Thymus (tissue), 11 donors: ENCODE data around the gene CACNA2D3. TPM values are rescaled to one million over a fixed set of nuclear protein-coding genes. Genes with fewer than 3 reads are reported as not detected.
A peak's percentile ranks its signal among the peaks of the same experiment; 100 is the strongest.

Source experiments
- DNase-seq, 9 donors: peaks; one replicate each; pipeline ENCODE4 v3.0.0-alpha.2; 2013; ENCODE audit warnings: low spot score in 9 of 9, low read depth in 6 of 9, missing footprints in 1 of 9
- H3K27ac ChIP-seq, 2 donors: one replicate each; pipeline ENCODE4 v1.5.1; 2013; ENCODE audit warnings: control low read depth in 1 of 2, low read depth in 1 of 2, low read length in 1 of 2, mild to moderate bottlenecking in 1 of 2, moderate library complexity in 1 of 2
- H3K27me3 ChIP-seq, 2 donors: one replicate each; pipeline ENCODE4 v1.5.1; 2013; ENCODE audit warnings: low read length in 1 of 2; ENCODE audit not compliant: control insufficient read depth in 2 of 2, insufficient read depth in 1 of 2
- H3K36me3 ChIP-seq, 2 donors: one replicate each; pipeline ENCODE4 v1.5.1; 2013; ENCODE audit warnings: low read length in 1 of 2, mild to moderate bottlenecking in 1 of 2, moderate library complexity in 1 of 2; ENCODE audit not compliant: control insufficient read depth in 2 of 2, insufficient read depth in 2 of 2
- H3K4me1 ChIP-seq, 2 donors: one replicate each; pipeline ENCODE4 v1.5.1; 2013; ENCODE audit warnings: low read length in 2 of 2; ENCODE audit not compliant: control insufficient read depth in 2 of 2, insufficient read depth in 2 of 2
- H3K4me3 ChIP-seq, 2 donors: one replicate each; pipeline ENCODE4 v1.5.1; 2013; ENCODE audit warnings: low read length in 2 of 2, control low read depth in 1 of 2, mild to moderate bottlenecking in 1 of 2
- H3K9me3 ChIP-seq, 2 donors: one replicate each; pipeline ENCODE4 v1.5.1; 2013; ENCODE audit warnings: low read length in 1 of 2, mild to moderate bottlenecking in 1 of 2; ENCODE audit not compliant: control insufficient read depth in 2 of 2, insufficient read depth in 1 of 2
- WGBS: extraction: QIAGEN DNeasy Blood & Tissue Kit; methylation state at CpG from one replicate; pipeline ENCODE4 v1.1.7; 2013; 5-methylcytosine and 5-hydroxymethylcytosine counted together
- polyA plus RNA-seq: library from polyadenylated mRNA; stranded (reverse); fragments of 200-250 nt; gene quantifications from one replicate; pipeline ENCODE4 v1.2.3, GENCODE V29; 2013
- total RNA-seq: library from RNA; stranded (reverse); fragments of 120-200 nt; gene quantifications from one replicate; pipeline ENCODE4 v1.2.4, GENCODE V29; 2013
- donor health status: healthy.

CACNA2D3 gene
- total and polyA plus RNA-seq, 2 donors: 1.8 to 2.1 TPM

- DNase-seq: no peak
- no peaks in the 10 kb centered on the region for H3K27me3 ChIP-seq
- H3K4me3 ChIP-seq: no peak overlapping the region
- H3K9me3 ChIP-seq: peaks cover 0 to 1% of the 10 kb centered on the region in 2 donors
- H3K36me3 ChIP-seq: no peaks in the 10 kb centered on the region
- no peak overlapping the region for H3K27ac ChIP-seq
- H3K4me1 ChIP-seq: no peaks in the 10 kb centered on the region
These were observed 525.4 kb downstream of the CACNA2D3 start for GRCh38 chr3:54647721-54648120.

GRCh38 chr3:54649551-54649950 lies 527.2 kb downstream of the CACNA2D3 start:
- H3K4me1 ChIP-seq: peaks cover 0 to 4% of the 10 kb centered on the region in 2 donors
- peaks cover 0 to 1% of the 10 kb centered on the region in 2 donors for H3K9me3 ChIP-seq
- no peaks in the 10 kb centered on the region for H3K36me3 ChIP-seq
- no peak for DNase-seq
- H3K4me3 ChIP-seq: no peak overlapping the region
- H3K27me3 ChIP-seq: no peaks in the 10 kb centered on the region
- H3K27ac ChIP-seq: no peak overlapping the region

GRCh38 chr3:54653456-54654195 lies 531.3 kb downstream of the CACNA2D3 start:
- Histone ChIP-seq H3K4me1 (peaks cover 0 to 4% of the 10 kb centered on the region in 2 donors), H3K9me3 (no peaks in the 10 kb centered on the region), H3K27ac (no peak overlapping the region), H3K27me3 (no peaks in the 10 kb centered on the region), H3K4me3 (no peak overlapping the region), H3K36me3 (no peaks in the 10 kb centered on the region)
- 67% methylated on average over 6 of the region's 6 CpGs for WGBS
- no peak for DNase-seq

- H3K36me3 ChIP-seq: no peaks in the 10 kb centered on the region
- peaks cover 0 to 4% of the 10 kb centered on the region in 2 donors for H3K4me1 ChIP-seq
- H3K9me3 ChIP-seq: no peaks in the 10 kb centered on the region
- WGBS: 80% methylated on average over 4 of the region's 4 CpGs
- H3K4me3 ChIP-seq: no peak overlapping the region
- H3K27me3 ChIP-seq: no peaks in the 10 kb centered on the region
- DNase-seq: no peak
- no peak overlapping the region for H3K27ac ChIP-seq
These were observed 532.4 kb downstream of the CACNA2D3 start for GRCh38 chr3:54654776-54655175.

- Histone ChIP-seq H3K4me1 (no peaks in the 10 kb centered on the region), H3K9me3 (no peaks in the 10 kb centered on the region), H3K27ac (no peak overlapping the region), H3K27me3 (no peaks in the 10 kb centered on the region), H3K4me3 (no peak overlapping the region), H3K36me3 (no peaks in the 10 kb centered on the region)
- 82% methylated on average over 3 of the region's 3 CpGs for WGBS
- no peak for DNase-seq
These were observed 537.0 kb downstream of the CACNA2D3 start for GRCh38 chr3:54659347-54659746.

GRCh38 chr3:54660714-54661132 lies 538.4 kb downstream of the CACNA2D3 start:
- Histone ChIP-seq H3K27me3 (no peaks in the 10 kb centered on the region), H3K4me1 (no peaks in the 10 kb centered on the region), H3K27ac (peak overlapping the region in 1 of 2 donors; percentile 50), H3K4me3 (no peak overlapping the region), H3K9me3 (no peaks in the 10 kb centered on the region), H3K36me3 (no peaks in the 10 kb centered on the region)
- no peak for DNase-seq
- 84% methylated on average over 9 of the region's 9 CpGs for WGBS

GRCh38 chr3:54661151-54661550 lies 538.8 kb downstream of the CACNA2D3 start:
- no peaks in the 10 kb centered on the region for H3K4me1 ChIP-seq
- no peak for DNase-seq
- 87% methylated on average over 3 of the region's 3 CpGs for WGBS
- peak overlapping the region in 1 of 2 donors; percentile 50 for H3K27ac ChIP-seq
- H3K27me3 ChIP-seq: no peaks in the 10 kb centered on the region
- no peaks in the 10 kb centered on the region for H3K36me3 ChIP-seq
- no peak overlapping the region for H3K4me3 ChIP-seq
- no peaks in the 10 kb centered on the region for H3K9me3 ChIP-seq

GRCh38 chr3:54663501-54664011 lies 541.2 kb downstream of the CACNA2D3 start:
- Histone ChIP-seq H3K27ac (no peak overlapping the region), H3K4me3 (no peak overlapping the region), H3K9me3 (no peaks in the 10 kb centered on the region), H3K4me1 (no peaks in the 10 kb centered on the region), H3K27me3 (no peaks in the 10 kb centered on the region), H3K36me3 (no peaks in the 10 kb centered on the region)
- WGBS: 94% methylated on average over 4 of the region's 4 CpGs
- no peak for DNase-seq

- H3K27me3 ChIP-seq: no peaks in the 10 kb centered on the region
- no peak overlapping the region for H3K4me3 ChIP-seq
- H3K9me3 ChIP-seq: no peaks in the 10 kb centered on the region
- no peaks in the 10 kb centered on the region for H3K36me3 ChIP-seq
- no peak for DNase-seq
- no peaks in the 10 kb centered on the region for H3K4me1 ChIP-seq
- H3K27ac ChIP-seq: no peak overlapping the region
- WGBS: 94% methylated on average over 8 of the region's 8 CpGs
These were observed 542.8 kb downstream of the CACNA2D3 start for GRCh38 chr3:54665016-54665600.
